Measurements from ENCODE around the gene RAB27A.

DNA sequence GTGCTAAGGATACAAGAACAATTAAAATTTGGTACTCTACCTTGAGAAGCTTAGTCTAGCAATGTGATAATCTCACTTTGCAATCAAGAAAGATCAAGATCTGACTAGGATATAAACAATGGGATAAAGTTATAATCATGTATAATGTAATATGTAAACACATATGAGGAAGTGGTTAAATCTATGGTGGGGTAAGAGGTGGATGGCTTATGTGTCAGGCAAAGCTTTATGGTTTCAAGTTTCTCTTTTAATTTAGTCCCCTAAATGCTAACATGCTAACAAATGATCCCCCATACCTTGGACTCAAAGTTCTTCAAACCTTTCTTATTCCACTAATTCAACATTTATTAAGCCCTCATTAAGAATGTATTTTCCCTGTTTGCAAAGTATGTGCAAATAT, 95.4 kb downstream of the RAB27A start:
- TF ChIP-seq FOXA1 (IDR thresholded peaks at IDR 0.05): no peak
- no peak for TF ChIP-seq NFRKB (IDR thresholded peaks at IDR 0.05)
- TF ChIP-seq BHLHE40 (IDR thresholded peaks at IDR 0.05; ENCODE audit: borderline replicate concordance): no peak
- no peak for TF ChIP-seq TARDBP (IDR thresholded peaks at IDR 0.05)
